UCSD-AML1 (cell line): ENCODE data around the gene SPPL2C.

Source experiments
- DNase-seq: peaks from one replicate; lab custom pipeline; 2025; ENCODE audit not compliant: unreplicated experiment; lab: John Stamatoyannopoulos, UW

Gene SPPL2C

GRCh38 chr17:45828171-45828570 lies 16.5 kb upstream of the SPPL2C start:
- no peak for DNase-seq

- no peak for DNase-seq
Measured at GRCh38 chr17:45828582-45829133, 16.0 kb upstream of the SPPL2C start.

GRCh38 chr17:45833920-45834319 lies 10.8 kb upstream of the SPPL2C start:
- no peak for DNase-seq

- DNase-seq = no peak
Measured at GRCh38 chr17:45834471-45835396, 9.9 kb upstream of the SPPL2C start.

GRCh38 chr17:45835481-45835880 lies 9.2 kb upstream of the SPPL2C start:
- no peak for DNase-seq

- DNase-seq = no peak
Measured at GRCh38 chr17:45836047-45837044, 8.3 kb upstream of the SPPL2C start.

GRCh38 chr17:45837187-45837586 lies 7.5 kb upstream of the SPPL2C start:
- DNase-seq = no peak

- DNase-seq = no peak
Measured at GRCh38 chr17:45837603-45838002, 7.1 kb upstream of the SPPL2C start.

GRCh38 chr17:45838751-45839295 lies 5.9 kb upstream of the SPPL2C start:
- DNase-seq = no peak

- no peak for DNase-seq
Measured at GRCh38 chr17:45839442-45839841, 5.2 kb upstream of the SPPL2C start.

GRCh38 chr17:45841186-45841585 lies 3.5 kb upstream of the SPPL2C start:
- DNase-seq = no peak

- no peak for DNase-seq
Measured at GRCh38 chr17:45841883-45842525, 2.7 kb upstream of the SPPL2C start.

GRCh38 chr17:45843722-45844121 lies 959 bp upstream of the SPPL2C start:
- DNase-seq = no peak

- no peak for DNase-seq
Measured at GRCh38 chr17:45845376-45846185, 900 bp downstream of the SPPL2C start.

- no peak for DNase-seq
Measured at GRCh38 chr17:45846223-45846622, 1.5 kb downstream of the SPPL2C start.

GRCh38 chr17:45846646-45847045 lies 2.0 kb downstream of the SPPL2C start:
- no peak for DNase-seq

- DNase-seq = no peak
Measured at GRCh38 chr17:45847101-45847500, 2.4 kb downstream of the SPPL2C start.

GRCh38 chr17:45847747-45848146 lies 3.1 kb downstream of the SPPL2C start:
- no peak for DNase-seq

- DNase-seq = no peak
Measured at GRCh38 chr17:45848405-45848804, 3.7 kb downstream of the SPPL2C start.
